Measurements from ENCODE around the gene MAD1L1. TPM values are rescaled to one million over a fixed set of nuclear protein-coding genes. Genes with fewer than 3 reads are reported as not detected.
"Not testable (repeated sequence)": the region's sequence is repeated elsewhere in the genome, so short reads cannot be mapped to it uniquely, and the experiment has no call there.

The MAD1L1 gene
- total RNA-seq, 1 donor from 2014 or later, result 112 TPM

GRCh38 chr7:1995911-1996420 is 236.8 kb downstream of the MAD1L1 start:
- intact Hi-C loops (cut with micrococcal nuclease), result not testable (repeated sequence)

GRCh38 chr7:1995426-1995825 is 237.3 kb downstream of the MAD1L1 start:
- intact Hi-C loops (cut with micrococcal nuclease), result no loop called here

- intact Hi-C loops (cut with micrococcal nuclease), result no loop called here
Observed at GRCh38 chr7:1994931-1995330, 237.8 kb downstream of the MAD1L1 start.

DNA sequence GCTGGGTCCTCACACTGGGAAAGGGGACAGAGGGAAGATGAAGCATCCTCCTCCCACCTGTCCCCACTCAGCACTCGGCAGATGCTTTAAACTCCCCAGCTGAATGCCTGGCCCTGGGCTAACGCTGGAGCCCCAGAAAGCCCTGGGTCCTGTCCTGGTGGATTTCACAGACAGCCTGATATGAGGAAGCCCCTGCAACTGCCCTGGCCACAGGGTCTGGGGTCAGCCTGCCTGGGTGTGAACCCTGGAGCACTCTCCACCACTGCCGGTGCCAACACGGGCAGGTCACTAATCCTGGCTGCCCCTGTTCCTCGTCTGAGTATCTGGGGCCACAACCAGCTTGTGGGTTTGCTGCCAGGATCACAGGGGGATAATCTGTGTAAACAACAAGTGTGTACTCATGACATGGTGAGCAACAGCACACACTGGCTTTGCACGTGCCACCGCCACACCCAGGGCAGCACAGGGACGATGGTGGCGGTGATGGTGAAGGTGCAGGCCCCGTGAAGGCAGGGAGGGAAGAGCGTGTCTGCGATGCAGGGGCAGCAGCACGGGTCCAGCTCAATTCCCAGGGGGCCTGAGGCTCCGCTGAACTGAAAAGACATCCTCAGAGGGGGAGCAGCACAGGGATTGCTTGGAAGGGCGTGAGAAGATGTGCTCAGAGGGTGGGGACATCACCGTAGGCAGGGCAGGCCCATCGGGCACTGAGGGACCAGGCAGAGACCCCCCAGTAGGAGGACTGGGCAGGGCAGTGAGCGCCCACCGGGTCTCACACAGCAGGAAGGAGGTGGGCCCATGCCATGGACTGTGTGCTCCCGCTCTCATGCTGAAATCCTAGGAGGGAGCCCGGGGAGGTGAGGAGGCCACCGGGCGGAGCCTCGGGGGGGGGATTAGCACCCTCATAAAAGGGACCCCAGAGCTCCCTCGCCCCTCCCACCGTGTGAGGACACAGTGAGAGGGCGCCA is 238.7 kb downstream of the MAD1L1 start:
- intact Hi-C loops (cut with micrococcal nuclease), result no loop called here

DNA sequence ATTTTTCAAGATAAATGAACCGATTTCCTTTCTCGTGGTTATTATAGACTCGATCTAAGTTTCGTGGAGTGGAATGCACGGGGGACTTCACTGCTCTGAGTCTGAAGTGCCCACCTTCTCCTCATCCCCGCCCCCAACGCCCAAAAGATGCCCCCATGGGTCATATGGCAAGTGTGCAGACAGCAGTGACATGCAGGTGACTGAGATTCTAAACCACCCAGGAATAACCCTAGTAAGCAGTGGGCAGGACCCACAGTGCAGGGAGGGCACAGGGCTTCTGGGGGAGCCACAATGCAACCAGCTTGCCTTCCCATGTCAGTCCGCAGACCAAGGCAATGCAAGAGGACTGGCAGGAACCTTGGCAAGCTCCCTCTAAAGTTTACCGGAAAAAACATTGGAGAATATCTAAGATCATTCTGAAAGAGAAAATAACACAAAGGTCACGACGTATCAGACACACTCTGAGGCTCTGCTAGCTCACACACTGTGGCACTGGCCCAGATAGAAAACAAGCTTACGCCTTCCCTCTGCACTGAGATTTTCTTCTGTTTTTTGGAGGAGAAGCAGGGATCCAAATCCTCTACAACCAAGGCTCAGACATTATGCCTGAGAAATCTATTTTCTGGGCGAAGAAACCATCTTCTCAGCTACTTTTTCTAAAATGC is 239.6 kb downstream of the MAD1L1 start:
- intact Hi-C loops (cut with micrococcal nuclease), result no loop called here

DNA sequence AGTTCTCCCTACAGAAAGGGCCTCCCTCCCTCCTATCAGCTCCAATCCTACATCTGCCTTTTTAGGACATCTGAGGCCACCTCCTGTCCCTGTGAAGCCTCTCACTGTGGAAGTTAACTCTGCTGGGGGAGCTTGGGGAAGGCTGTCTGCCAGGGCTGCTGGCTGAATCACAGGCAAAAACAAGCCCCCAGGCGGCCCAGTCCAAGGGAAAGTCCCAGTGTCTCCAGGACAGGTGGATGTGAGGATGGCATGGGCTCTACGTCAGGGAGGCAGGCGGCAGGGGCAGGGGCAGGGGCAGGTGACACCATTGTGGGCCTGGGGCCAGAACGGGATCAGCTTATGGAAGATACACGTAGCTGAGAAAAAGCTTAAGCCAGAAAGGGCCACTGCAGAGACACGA is 240.2 kb downstream of the MAD1L1 start:
- intact Hi-C loops (cut with micrococcal nuclease), result no loop called here

DNA sequence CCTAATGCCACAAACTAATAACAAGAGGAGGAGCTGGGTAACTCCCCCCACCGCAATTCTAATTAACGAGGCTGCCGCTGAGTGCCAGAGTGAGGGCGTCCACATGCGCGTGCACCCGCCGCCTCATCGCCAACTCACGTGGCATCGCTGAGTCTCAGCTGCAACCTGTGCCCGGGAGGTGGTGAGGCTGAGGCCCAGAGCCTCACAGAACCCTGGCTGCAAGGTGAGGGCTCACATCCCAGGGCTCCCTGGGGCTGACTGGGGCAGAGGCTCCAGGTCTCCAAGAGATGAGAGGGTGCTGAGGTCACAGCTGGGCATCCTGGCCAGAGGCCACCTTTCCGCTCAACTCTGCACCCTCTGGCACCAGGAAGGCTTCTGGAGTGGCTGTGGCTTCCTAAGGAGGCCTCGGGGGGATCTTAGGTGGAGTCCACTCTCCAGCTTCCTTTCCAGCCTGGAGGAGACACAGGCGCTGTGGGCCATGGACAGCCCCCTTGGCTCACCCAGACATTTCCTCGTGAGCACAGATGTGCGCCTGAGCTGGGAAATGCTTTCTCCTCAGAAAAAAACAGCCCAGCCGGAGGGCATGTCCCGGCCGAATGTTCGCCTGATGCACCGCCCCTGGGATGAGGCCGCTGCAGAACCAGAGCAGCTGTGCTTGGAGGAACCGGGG is 242.6 kb downstream of the MAD1L1 start:
- intact Hi-C loops (cut with micrococcal nuclease), result no loop called here

- intact Hi-C loops (cut with micrococcal nuclease), result loop anchor here (5.0 kb wide), 1 partner anchor 67 kb away; no protein-coding TSS in a partner anchor
Observed at GRCh38 chr7:1989049-1989860, 243.5 kb downstream of the MAD1L1 start.

DNA sequence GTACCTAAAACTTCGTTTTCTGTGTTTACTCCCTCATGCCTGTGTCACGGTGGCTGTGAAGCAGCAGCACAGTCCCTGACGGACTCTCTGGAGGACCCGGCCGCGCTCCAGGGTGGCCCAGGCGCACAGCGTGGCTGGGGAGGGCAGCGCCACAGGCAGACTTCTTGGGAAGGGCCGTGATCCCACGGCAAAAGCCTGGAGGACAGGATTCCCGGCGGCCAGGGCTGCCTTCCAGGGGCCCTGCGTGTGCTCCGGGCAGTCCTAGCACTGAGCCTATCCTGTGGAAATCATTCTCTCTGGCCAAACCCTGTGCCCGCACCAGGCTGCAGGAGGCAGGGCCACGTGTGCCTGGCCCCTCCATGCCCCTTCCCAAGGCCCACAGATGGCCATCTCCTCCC is 244.2 kb downstream of the MAD1L1 start:
- intact Hi-C loops (cut with micrococcal nuclease), result loop anchor here (5.0 kb wide), 1 partner anchor 66 kb away; no protein-coding TSS in a partner anchor

GRCh38 chr7:1987591-1988532 is 244.9 kb downstream of the MAD1L1 start:
- intact Hi-C loops (cut with micrococcal nuclease), result loop anchor here (2.0 to 5.0 kb wide), 2 partner anchors 47 to 66 kb away; no protein-coding TSS in a partner anchor

DNA sequence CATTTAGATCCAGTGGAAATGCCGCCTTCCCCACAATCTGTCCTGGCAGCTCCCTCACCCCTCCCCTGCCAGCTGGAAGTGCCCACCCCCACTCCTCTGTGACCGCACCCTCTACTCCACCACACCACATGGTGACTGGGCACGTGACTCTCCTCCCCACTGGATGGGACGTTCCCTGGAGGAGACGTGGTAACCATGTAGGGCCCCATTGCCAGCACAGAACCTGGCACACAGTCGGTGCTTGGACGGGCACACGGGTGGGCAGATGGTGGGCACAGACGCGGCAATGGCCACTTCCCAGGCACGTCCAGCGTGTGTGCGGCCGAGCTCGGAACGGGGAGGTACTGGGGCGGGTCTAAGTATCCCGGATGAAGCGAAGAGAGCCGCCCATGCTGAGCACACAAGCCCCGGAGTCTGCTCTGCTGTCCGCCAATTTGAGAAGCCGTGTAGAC is 245.6 kb downstream of the MAD1L1 start:
- intact Hi-C loops (cut with micrococcal nuclease), result loop anchor here (2.0 to 5.0 kb wide), 2 partner anchors 46 to 65 kb away; no protein-coding TSS in a partner anchor

DNA sequence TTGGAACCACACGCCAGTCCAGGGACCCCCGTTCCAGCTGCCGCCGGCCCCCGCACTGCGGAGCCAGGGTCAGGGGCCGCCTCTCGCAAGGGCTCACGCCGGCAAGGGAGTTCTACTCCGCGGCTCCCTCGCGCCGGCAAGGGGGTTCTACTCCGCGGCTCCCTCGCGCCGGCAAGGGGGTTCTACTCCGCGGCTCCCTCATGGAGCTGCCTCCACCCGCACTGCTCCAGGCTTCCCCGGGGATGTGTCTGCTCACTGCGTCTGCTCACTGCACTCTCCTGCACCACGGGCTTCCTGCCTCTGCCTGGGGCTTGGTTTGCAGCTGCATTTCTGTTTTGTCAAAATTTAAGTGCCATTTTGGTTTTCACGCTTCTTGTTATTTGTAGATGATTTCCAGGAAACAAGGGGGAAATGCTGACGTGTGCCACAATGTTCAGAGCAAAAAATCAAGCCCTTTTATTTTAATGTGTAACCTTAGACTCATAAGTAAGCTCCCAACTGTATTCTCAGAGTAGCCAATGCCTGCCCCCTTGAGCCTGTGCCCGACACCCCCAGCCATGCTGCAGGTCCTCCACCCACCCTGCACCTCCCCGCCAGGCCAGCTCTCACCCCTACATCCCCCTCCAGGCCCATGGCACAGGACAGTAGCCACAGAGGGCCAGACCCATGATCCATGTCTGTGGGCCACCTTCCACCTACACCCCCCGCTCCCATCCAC is 246.2 kb downstream of the MAD1L1 start:
- intact Hi-C loops (cut with micrococcal nuclease), result loop anchor here (2.0 to 5.0 kb wide), 2 partner anchors 46 to 64 kb away; no protein-coding TSS in a partner anchor

GRCh38 chr7:1985936-1986335 is 246.8 kb downstream of the MAD1L1 start:
- intact Hi-C loops (cut with micrococcal nuclease), result loop anchor here (2.0 to 5.0 kb wide), 2 partner anchors 45 to 64 kb away; no protein-coding TSS in a partner anchor

DNA sequence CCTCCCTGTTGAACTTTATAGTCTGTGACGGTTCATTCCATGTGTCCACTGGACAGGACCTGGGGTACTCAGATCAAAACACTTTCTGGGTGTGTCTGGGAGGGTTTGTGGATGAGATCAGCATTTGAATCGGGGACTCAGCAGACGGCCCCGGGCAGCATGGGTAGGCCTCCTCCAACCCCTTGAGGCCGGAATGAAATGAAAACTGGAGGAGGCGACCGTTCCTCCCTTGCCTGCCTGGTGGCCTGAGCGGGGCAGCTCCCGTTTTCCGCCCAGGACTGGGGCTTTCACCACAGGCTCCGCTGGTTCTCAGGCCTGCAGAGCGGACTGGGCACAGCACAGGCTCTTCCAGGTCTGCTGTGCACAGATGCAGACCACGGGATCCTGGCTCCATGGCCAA is 247.7 kb downstream of the MAD1L1 start:
- intact Hi-C loops (cut with micrococcal nuclease), result loop anchor here (5.0 kb wide), 1 partner anchor 63 kb away; no protein-coding TSS in a partner anchor

GRCh38 chr7:1981878-1982230 is 250.9 kb downstream of the MAD1L1 start:
- intact Hi-C loops (cut with micrococcal nuclease), result no loop called here

- intact Hi-C loops (cut with micrococcal nuclease), result no loop called here
Observed at GRCh38 chr7:1981201-1981877, 251.4 kb downstream of the MAD1L1 start.

GRCh38 chr7:1979591-1980560 is 252.9 kb downstream of the MAD1L1 start:
- intact Hi-C loops (cut with micrococcal nuclease), result no loop called here

Data from T-helper 1 cell treated with Interleukin-12 subunit alpha and Interleukin-12 subunit beta and Interleukin-4 antibody, amounts not matched to agents 30 ng/mL and 1 ng/mL, for 36 hours (primary cell).